Ovary (tissue), 3 donors: ENCODE measurements around the gene WDR37.

Experiments used
- CTCF ChIP-seq, 3 donors: fragments of 450-650 bp in 2 of 3; fragments of 200-600 bp in 1 of 3; IDR thresholded peaks; one replicate each; pipeline versions ENCODE4 v1.5.1 to v1.8.0; 2016 to 2022; ENCODE audit warnings: antibody characterized with exemption in 3 of 3, mild to moderate bottlenecking in 1 of 3
- POLR2A ChIP-seq: fragments of 450-650 bp; IDR thresholded peaks from one replicate; pipeline ENCODE4 v1.6.1; 2017; ENCODE audit warnings: antibody characterized with exemption, mild to moderate bottlenecking, moderate library complexity
- donor health status: DM: no; HTN: no; CAD: no.

- no peak for TF ChIP-seq CTCF (IDR thresholded peaks at IDR 0.05)
- no peak for TF ChIP-seq POLR2A
Measured at GRCh38 chr10:1103551-1103950, 47.4 kb downstream of the WDR37 start.
